Cardiac fibroblast (primary cell): ENCODE measurements around the gene MCF2.

Source experiments
- DNase-seq, 2 donors: peaks; one replicate each; pipeline versions ENCODE4 v3.0.0 to v3.0.0-alpha.2; 2010; ENCODE audit warnings: low read depth in 2 of 2
- H3K4me3 ChIP-seq, 2 donors: replicated peaks in 1 of 2; 1 replicate in 1 of 2; 2 replicates in 1 of 2; pipeline ENCODE4 v1.5.1; 2011; ENCODE audit warnings: low read depth in 2 of 2, low read length in 2 of 2, mild to moderate bottlenecking in 2 of 2, moderate library complexity in 1 of 2
- TF ChIP-seq, protein P1 (sequence below): IDR thresholded peaks from one replicate; pipeline ENCODE4 v1.5.1; 2011; ENCODE audit warnings: low read depth, mild to moderate bottlenecking, low read length, inconsistent platforms

MCF2 gene

GRCh38 chrX:139543920-139544319 is 164.0 kb downstream of the MCF2 start:
- TF ChIP-seq, protein P1, sequence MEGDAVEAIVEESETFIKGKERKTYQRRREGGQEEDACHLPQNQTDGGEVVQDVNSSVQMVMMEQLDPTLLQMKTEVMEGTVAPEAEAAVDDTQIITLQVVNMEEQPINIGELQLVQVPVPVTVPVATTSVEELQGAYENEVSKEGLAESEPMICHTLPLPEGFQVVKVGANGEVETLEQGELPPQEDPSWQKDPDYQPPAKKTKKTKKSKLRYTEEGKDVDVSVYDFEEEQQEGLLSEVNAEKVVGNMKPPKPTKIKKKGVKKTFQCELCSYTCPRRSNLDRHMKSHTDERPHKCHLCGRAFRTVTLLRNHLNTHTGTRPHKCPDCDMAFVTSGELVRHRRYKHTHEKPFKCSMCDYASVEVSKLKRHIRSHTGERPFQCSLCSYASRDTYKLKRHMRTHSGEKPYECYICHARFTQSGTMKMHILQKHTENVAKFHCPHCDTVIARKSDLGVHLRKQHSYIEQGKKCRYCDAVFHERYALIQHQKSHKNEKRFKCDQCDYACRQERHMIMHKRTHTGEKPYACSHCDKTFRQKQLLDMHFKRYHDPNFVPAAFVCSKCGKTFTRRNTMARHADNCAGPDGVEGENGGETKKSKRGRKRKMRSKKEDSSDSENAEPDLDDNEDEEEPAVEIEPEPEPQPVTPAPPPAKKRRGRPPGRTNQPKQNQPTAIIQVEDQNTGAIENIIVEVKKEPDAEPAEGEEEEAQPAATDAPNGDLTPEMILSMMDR: no peak
- H3K4me3 ChIP-seq: no peak overlapping the region
- DNase-seq: no peak

DNA sequence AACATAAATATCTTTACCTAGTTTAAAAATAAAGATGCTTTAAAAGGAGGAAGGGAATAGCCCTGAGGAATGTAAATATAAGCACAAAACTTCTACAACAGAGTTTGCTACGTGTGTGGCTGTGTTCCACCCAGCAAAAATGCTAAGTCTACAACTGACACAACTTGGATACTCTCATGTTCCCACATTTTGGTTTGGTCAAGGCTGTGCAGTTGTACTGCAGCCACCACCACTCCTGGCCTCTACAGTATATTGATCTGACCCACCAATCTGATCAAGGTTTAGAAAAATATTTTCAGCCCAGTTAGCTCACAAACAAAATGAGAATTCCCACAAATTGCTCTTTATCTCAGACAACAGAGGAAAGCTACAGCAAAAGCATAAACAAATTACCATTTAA is 165.3 kb downstream of the MCF2 start:
- no peak overlapping the region for H3K4me3 ChIP-seq
- TF ChIP-seq, protein P1: no peak
- DNase-seq: no peak

DNA sequence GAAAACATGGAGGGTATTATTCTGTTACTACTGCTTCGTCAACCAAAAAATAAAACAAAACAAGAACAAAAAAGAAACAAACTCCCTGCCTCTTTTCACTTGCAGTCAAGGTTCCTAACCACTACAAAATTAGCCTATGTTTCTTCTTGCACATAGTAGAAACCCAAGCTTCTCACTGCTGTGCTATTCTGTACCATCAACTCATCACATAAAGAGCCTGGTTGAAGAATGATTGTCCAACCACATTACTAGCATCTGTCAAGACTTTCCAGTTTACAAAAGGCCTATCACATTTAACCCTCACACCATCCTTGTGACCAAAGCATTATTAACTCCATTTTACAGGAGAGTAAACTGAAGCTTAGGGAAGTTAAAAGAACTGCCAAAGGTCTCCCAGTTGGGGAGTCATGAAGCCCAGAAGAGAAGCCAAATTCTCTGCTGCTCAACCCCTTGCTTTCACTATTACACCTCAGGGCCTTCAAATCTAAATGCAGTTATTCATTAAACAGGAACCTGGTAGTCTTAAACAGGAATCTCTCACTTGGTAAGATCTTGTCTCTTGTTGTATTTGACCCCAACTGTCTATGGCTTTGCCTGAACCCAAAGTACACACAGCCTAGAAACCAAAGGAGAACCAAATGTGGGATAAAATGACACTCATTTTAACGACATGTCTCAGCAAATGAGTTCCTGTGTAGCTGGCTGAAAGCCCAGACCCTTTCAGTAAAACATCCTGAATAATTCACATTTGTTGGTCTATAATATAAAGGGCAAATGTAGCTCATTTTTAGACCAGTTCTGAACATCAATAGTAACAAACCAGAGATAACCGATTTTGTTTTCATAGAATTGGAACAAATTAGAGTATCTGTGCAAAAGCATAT is 168.8 kb downstream of the MCF2 start:
- TF ChIP-seq, protein P1: no peak
- no peak for DNase-seq
- no peak overlapping the region for H3K4me3 ChIP-seq

DNA sequence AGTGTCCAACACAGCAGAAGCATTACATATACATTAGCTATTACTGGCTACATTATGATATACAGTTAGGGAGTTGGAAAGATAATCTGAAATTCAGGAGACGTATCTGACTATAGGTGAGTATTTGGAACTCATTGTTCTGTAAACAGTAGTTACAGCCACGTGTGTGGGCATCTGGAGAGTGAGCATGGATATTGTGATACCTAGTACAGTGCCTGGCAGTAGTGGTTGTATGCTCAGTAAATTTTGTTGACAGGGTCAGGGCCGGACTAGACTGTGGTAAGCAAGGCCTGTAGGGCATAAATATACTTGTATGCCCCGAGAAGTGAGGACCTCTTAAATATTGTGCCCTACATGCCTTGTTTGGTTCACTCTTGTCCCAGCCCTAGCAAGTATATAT is 174.5 kb downstream of the MCF2 start:
- DNase-seq: no peak
- H3K4me3 ChIP-seq: no peak overlapping the region
- TF ChIP-seq, protein P1: no peak

GRCh38 chrX:139532834-139533233 is 175.1 kb downstream of the MCF2 start:
- no peak for DNase-seq
- TF ChIP-seq, protein P1: no peak
- H3K4me3 ChIP-seq: no peak overlapping the region
